Kidney (tissue), 14 donors: ENCODE data around the gene GRIFIN. TPM values are rescaled to one million over a fixed set of nuclear protein-coding genes. Genes with fewer than 3 reads are reported as not detected.
A peak's percentile ranks its signal among the peaks of the same experiment; 100 is the strongest.

ENCODE experiments used
- DNase-seq, 5 donors: peaks; one replicate each; pipeline ENCODE4 v3.0.0-alpha.2; 2013 to 2020
- FAIRE-seq: peaks from 2 replicates; lab custom pipeline; 2012; peaks lifted over from hg19 to GRCh38; lab: Jason Lieb, UNC
- H3K27ac ChIP-seq, 2 donors: one replicate each; pipeline ENCODE4 v1.7.0; 2013; ENCODE audit warnings: low read depth in 2 of 2, low read length in 2 of 2, inconsistent platforms in 1 of 2
- H3K27me3 ChIP-seq: one replicate; pipeline ENCODE4 v1.7.1; 2013; ENCODE audit warnings: low read length, inconsistent platforms; ENCODE audit not compliant: control insufficient read depth, insufficient read depth
- H3K36me3 ChIP-seq, 3 donors: one replicate each; pipeline versions ENCODE4 v1.7.0 to v1.7.1; 2013; ENCODE audit warnings: low read length in 3 of 3, control low read depth in 1 of 3, inconsistent platforms in 1 of 3; ENCODE audit not compliant: insufficient read depth in 3 of 3, control insufficient read depth in 2 of 3
- H3K4me1 ChIP-seq, 3 donors: one replicate each; pipeline versions ENCODE4 v1.7.0 to v1.7.1; 2013; ENCODE audit warnings: low read length in 3 of 3, inconsistent platforms in 1 of 3, low read depth in 1 of 3; ENCODE audit not compliant: control insufficient read depth in 2 of 3, insufficient read depth in 2 of 3
- H3K4me3 ChIP-seq, 3 donors: one replicate each; pipeline versions ENCODE4 v1.7.0 to v1.8.1; 2013; ENCODE audit warnings: low read length in 3 of 3, control low read depth in 1 of 3, inconsistent platforms in 1 of 3
- H3K9ac ChIP-seq, 3 donors: one replicate each; pipeline versions ENCODE4 v1.7.0 to v1.7.1; 2013; ENCODE audit warnings: low read length in 3 of 3, control low read depth in 1 of 3, inconsistent platforms in 1 of 3
- H3K9me3 ChIP-seq, 3 donors: one replicate each; pipeline versions ENCODE4 v1.7.0 to v1.7.1; 2013; ENCODE audit warnings: low read length in 3 of 3, control low read depth in 1 of 3, inconsistent platforms in 1 of 3; ENCODE audit not compliant: control insufficient read depth in 2 of 3, insufficient read depth in 1 of 3
- CTCF ChIP-seq: IDR thresholded peaks from 3 replicates; pipeline ENCODE4 v1.5.1; 2012; ENCODE audit warnings: mild to moderate bottlenecking, moderate library complexity, borderline replicate concordance; ENCODE audit not compliant: insufficient read depth; ENCODE audit errors: extremely low read depth
- intact Hi-C: fragments of 100-400 bp; cut with DNase I; formaldehyde crosslinking; loops from one replicate; pipeline ENCODE4 v1.11.1; 2022
- polyA plus RNA-seq: library from polyadenylated mRNA; stranded (reverse); fragments of 350-450 nt; fragmentation: Illumina TruSeq; extraction: RNeasy Lipid Tissue Mini Kit (QIAGEN cat#74804); gene quantifications from one replicate; pipeline ENCODE4 v1.2.3, GENCODE V29; 2014; ENCODE audit warnings: low read depth, low replicate concordance; ENCODE audit not compliant: insufficient read depth
- total RNA-seq: library from RNA; stranded (reverse); fragmentation: NEBNext Ultra II Directional; extraction: Animal tissue kit (Norgen Biotek cat#: 25700); gene quantifications from one replicate; pipeline ENCODE4 v1.2.1, GENCODE V29; 2021
- donor health status: control.
- donor health status: control.
- donor health status: control.
- donor health status: control.
- donor health status: control.
- donor health status: DM: yes; HTN: yes; CAD: no.
- donor health status: Normal renal cell carcinoma (clear cell type).

GRIFIN gene
- total and polyA plus RNA-seq, 2 donors from 2014 or later = not detected

DNA sequence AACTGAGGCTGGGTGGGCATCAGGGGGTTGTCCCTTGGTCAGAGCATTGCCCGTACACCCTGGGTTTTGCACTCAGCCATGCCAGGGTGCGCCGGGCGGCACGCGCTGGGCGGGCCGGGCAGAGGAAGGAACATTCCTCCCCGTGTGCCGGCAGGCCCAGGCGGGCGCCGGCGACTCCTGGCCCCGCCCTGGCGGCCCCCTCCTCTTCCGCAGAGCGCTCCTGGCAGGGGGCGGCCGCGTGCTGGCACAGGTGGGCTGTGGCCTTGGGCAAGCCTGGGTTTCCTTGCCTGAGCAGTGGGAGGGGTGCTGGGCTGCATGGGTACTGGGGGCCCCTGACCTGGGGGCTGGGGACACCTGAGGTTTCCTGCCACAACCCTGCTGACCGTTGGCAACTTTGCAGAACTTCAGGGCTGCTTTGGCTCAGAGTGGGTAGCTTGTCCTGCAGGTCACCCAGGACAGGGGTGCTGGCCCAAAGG, 47.3 kb upstream of the GRIFIN start:
- Histone ChIP-seq H3K9ac (no peak overlapping the region), H3K36me3 (peaks cover 0 to 4% (median 0%) of the 10 kb centered on the region in 3 donors), H3K9me3 (no peaks in the 10 kb centered on the region), H3K4me3 (peak overlapping the region in 1 of 3 donors; percentile 35), H3K4me1 (peaks cover 0 to 29% (median 0%) of the 10 kb centered on the region in 3 donors), H3K27ac (peak overlapping the region in 1 of 2 donors; percentile 32), H3K27me3 (no peaks in the 10 kb centered on the region)
- peak in 3 of 5 donors; percentile 68 to 78 (median 69) for DNase-seq
- intact Hi-C loops = no loop called here
- no peak for TF ChIP-seq CTCF
- FAIRE-seq = no peak

GRCh38 chr7:2522780-2523433, 46.7 kb upstream of the GRIFIN start:
- H3K36me3 ChIP-seq = peaks cover 0 to 4% (median 0%) of the 10 kb centered on the region in 3 donors
- peak overlapping the region in 2 of 3 donors; percentile 12 to 53 for H3K4me3 ChIP-seq
- no peak overlapping the region for H3K9ac ChIP-seq
- H3K27me3 ChIP-seq = no peaks in the 10 kb centered on the region
- no peaks in the 10 kb centered on the region for H3K9me3 ChIP-seq
- no peak for TF ChIP-seq CTCF
- peak overlapping the region in 1 of 2 donors; percentile 32 for H3K27ac ChIP-seq
- intact Hi-C loops = no loop called here
- peak in 4 of 5 donors; percentile 72 to 89 (median 86) for DNase-seq
- no peak for FAIRE-seq
- peaks cover 0 to 30% (median 0%) of the 10 kb centered on the region in 3 donors for H3K4me1 ChIP-seq

GRCh38 chr7:2521952-2522591, 45.9 kb upstream of the GRIFIN start:
- TF ChIP-seq CTCF = no peak
- Histone ChIP-seq H3K4me1 (peaks cover 0 to 32% (median 0%) of the 10 kb centered on the region in 3 donors), H3K9ac (no peak overlapping the region), H3K36me3 (peaks cover 0 to 4% (median 0%) of the 10 kb centered on the region in 3 donors), H3K27ac (peak overlapping the region in 1 of 2 donors; percentile 32), H3K27me3 (no peaks in the 10 kb centered on the region), H3K4me3 (peak overlapping the region; percentile 20 to 53 (median 29)), H3K9me3 (no peaks in the 10 kb centered on the region)
- intact Hi-C loops = no loop called here
- FAIRE-seq (no peak), DNase-seq (no peak)
